ENCODE results near the gene SLC9A2.

SLC9A2 gene

DNA sequence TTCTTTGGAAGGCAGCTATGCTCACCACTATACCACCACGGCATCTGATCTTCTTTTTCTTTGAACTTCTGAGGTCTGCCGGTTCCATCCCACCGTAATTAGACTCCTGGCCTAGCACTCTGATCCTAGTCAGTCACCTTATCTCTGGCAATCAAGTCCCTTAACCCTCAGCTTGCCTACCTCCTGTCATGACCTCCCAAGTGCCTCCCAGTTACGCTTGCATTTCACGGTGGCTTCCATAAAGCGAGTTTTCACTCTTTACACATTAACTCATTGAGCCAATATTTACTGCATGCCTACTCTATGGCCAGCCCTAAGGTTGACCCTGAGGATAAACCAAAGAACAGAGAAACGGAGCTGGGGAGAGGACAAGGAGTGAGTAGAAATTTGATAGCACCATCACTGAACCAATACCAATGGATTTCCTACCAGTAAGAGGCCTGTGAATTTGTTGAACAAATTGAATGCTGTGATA is 104.7 kb downstream of the SLC9A2 start:
- in situ Hi-C loops (cut with MboI; ENCODE audit: low sequenced_read_pairs), result no loop called here

- in situ Hi-C loops (cut with MboI; ENCODE audit: low sequenced_read_pairs), result no loop called here
Measured at GRCh38 chr2:102724553-102724952, 105.2 kb downstream of the SLC9A2 start.

DNA sequence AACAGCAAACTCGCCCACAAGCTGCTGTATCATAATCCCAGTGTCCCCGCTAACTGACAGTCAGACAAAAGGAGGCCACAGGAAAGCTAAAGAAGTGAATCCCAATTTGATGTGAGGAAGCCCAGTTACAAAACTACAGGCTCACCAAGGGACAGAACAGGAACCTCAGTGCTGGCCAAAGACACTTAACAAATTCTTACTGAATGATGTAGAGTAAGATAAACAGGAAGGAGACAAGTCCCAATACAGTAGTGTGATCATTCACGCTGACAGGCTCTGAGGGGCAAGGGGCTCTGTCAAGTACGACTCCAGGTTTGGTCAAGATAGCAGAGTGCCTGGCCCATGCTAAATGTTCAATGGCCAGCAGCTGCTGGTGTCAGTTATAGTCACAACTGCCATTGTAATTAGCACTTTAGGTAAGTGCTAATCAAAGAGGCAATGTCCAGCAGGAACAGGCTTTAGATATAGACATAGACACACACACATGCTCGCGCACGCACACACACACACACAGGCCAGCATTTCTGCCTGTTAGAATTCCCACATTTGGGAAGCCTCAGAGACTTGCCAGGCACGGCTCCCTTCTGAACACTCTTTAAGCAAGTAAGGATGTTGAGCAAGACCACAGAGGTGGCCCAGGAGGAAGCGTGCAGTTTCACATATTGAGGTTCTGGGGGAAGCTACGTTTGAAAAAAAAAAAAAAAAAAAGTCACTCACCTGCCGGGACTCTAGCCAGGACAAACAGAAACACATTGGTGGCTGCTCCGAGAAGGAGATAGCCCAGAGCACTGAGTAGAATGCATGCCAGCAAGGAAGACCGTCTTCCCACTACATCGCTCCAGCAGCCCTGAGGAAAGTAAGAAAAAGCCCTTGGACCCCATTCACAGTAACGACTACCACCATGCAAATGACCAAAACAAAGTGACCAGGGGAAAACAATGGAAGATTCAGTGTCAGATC is 107.1 kb downstream of the SLC9A2 start:
- in situ Hi-C loops (cut with MboI; ENCODE audit: low sequenced_read_pairs), result no loop called here

GRCh38 chr2:102735416-102736109 is 116.2 kb downstream of the SLC9A2 start:
- in situ Hi-C loops (cut with MboI; ENCODE audit: low sequenced_read_pairs), result no loop called here

- in situ Hi-C loops (cut with MboI; ENCODE audit: low sequenced_read_pairs), result no loop called here
Measured at GRCh38 chr2:102736110-102736409, 116.7 kb downstream of the SLC9A2 start.

DNA sequence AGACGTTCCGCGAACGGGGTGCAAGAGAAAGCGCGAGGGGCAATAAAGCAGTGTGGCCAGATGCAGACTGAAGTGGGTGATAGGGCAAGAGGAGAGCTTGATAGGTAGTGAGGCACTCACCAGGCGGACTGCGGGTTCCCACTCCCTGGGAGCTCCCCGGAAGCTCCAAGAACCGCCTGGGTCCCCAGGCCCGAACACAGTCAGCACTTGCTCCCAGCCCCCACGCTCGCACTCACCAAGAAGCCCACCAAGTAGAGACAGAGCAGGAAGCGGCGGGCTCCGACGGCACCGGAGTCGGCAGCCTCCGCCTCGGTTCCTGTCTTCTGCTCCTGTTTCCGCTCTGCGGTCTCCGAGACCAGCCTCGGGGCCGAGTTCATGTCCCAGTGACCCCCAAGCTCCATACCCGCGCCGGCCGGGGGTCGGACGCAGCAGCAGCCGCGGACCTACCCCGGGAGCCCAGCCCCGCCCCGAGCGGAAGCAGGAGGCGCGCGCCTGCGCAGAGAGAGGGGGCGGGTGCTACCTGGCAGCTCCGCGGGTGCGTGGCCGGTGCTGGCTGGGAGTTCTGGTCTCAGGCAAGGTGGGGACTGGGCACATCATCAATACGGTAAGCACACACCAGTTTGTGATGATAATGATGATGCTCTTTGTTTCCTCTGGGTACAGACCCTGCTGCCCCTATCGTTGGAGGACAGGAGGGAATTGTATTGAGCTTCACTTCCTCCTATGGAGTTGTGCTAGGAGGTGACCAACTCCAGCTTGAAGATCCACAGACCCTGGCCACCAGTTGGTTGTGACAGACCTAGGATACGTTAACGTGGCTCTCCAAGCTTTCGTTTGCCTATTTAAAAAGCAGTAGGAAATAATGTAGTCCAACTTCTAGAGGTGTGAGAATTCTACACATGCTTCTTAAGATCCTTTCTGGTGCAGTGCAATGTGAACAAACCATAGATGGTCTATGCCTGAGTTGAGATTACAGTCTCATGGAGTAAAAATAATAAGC is 117.4 kb downstream of the SLC9A2 start:
- in situ Hi-C loops (cut with MboI; ENCODE audit: low sequenced_read_pairs), result no loop called here

GRCh38 chr2:102737431-102737830 is 118.1 kb downstream of the SLC9A2 start:
- in situ Hi-C loops (cut with MboI; ENCODE audit: low sequenced_read_pairs), result no loop called here

DNA sequence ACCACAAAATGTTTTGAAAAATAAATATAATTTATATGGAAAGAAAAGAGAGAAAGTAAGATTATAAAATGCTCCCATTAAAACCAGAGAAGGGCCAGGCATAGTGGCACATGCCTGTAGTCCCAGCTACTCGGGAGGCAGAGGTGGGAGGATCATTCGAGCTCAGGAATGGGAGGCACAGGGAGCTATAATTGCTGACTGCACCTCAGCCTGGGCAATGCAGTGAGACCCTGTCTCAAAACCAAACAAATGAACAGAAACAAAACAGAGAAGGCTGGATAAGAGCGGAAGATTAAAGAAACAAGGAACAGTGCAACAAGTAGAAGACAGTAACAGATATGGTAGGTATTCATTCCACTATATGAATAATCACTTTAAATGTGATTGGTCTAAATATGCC is 123.9 kb downstream of the SLC9A2 start:
- in situ Hi-C loops (cut with MboI; ENCODE audit: low sequenced_read_pairs), result no loop called here

DNA sequence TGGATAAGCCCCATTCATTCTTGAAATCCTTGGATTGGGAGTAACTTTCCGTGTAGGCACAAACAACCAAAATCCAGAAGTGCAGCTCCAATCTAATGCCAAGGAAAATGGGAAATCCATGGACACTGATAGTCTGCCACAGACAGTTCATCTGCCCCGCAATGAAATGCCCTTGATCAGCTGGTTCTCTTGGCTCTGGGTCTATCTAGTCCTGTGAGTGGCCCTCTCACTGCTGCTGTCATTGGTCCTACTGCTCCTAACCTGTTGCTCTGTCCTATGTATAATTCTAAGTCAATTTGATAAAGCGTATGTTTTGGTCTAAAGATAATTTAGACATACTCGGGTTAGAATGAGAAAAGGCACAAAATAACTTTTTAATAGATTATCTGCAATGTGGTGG is 128.8 kb downstream of the SLC9A2 start:
- in situ Hi-C loops (cut with MboI; ENCODE audit: low sequenced_read_pairs), result no loop called here

- in situ Hi-C loops (cut with MboI; ENCODE audit: low sequenced_read_pairs), result no loop called here
Measured at GRCh38 chr2:102749938-102750337, 130.6 kb downstream of the SLC9A2 start.

DNA sequence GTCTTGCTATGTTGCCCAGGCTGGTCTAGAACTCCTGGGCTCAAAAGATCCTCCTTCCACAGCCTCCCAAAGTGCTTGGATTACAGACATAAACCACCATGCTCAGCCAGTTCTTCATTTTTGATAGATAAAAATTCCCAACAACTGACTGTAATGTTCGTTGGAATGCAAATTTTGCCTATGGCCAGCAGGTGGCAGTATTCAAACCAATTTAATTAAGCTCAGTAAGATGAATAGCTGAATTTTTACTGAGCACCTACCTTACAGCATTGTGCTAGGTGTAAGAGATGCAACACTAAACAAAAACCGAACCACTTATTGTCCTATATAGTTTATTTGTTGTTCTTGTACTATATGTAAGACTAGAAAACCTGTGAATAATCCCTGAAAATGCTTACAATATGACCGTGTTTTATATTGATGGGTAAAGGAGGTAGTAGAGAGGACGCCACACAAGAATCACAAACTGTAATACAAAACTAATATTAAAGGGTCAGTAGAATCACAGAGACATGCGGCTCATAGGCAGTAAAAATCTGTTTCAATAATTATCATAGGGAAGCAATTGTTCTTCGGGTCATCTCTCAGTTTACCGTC is 134.3 kb downstream of the SLC9A2 start:
- in situ Hi-C loops (cut with MboI; ENCODE audit: low sequenced_read_pairs), result no loop called here

DNA sequence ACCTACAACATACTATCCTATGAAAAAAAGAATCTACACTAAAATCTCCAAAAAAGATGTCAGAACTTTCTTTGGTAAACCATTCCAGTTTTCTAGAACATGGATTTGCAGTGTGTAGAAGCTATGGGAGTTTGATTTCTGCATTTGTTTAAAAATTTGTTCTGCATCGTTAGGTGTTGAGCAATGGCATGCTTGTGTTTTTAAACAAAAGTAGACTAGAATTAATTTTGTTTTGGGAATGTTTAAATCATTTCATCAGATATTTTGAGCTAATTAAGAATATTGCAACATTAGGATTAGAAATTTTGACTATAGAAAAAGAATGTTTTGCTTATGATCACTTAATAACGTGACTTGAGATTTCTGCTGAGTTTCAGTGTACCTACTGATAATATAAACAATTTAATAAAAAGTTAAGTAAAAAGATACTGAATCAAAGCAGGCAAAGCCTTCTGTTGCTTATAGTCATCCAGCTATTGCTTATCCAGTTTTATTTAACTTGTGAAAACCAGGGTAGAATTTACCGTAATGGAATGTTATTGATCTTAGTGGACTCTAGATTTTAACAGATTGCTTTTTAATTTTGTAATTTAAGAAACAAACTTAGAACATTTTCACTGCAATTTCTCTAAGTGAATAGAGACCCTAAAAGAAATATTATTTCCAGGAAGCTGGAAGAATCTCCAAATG is 135.2 kb downstream of the SLC9A2 start:
- in situ Hi-C loops (cut with MboI; ENCODE audit: low sequenced_read_pairs), result no loop called here

DNA sequence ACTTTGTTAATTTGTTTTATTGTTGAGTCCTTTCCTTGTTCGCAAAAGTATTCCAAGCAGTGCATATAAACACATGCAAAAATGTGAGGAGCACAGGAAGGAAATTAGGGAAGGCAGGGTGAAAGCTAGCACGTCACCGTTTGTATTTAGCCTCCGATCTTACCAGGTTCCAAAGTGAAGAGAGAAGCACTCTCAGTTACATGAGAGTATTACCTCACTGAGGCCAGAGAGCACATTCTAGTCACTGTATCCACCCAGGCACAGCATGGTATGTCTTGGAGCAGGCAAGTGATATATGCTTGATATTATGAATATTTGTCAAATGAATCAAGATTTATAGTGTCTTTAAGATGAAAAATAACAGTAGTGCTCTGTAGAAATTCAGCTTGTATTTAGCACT is 135.9 kb downstream of the SLC9A2 start:
- in situ Hi-C loops (cut with MboI; ENCODE audit: low sequenced_read_pairs), result no loop called here

GRCh38 chr2:102758439-102758838 is 139.1 kb downstream of the SLC9A2 start:
- in situ Hi-C loops (cut with MboI; ENCODE audit: low sequenced_read_pairs), result no loop called here

Measured in HL-60/S4 treated with retinoic acid at 250 ng/mL for 4 days and 3 days (cell line).